BE2C (cell line): ENCODE results near the gene GNAI2.

ENCODE experiments used
- DNase-seq: peaks from one replicate; pipeline ENCODE4 v3.0.0-alpha.2; 2020
- H3K27me3 ChIP-seq: fragments of 250-450 bp; sonication (Bioruptor Pico); 2 replicates; pipeline ENCODE4 v1.5.1; 2020; ENCODE audit warnings: mild to moderate bottlenecking
- H3K36me3 ChIP-seq: fragments of 250-450 bp; sonication (Bioruptor Pico); 2 replicates; pipeline ENCODE4 v1.5.1; 2020; ENCODE audit warnings: mild to moderate bottlenecking
- H3K4me1 ChIP-seq: fragments of 250-450 bp; sonication (Bioruptor Pico); 2 replicates; pipeline ENCODE4 v1.5.1; 2020
- H3K4me3 ChIP-seq: 2 replicates; pipeline ENCODE4 v1.5.1; 2011; ENCODE audit warnings: low read depth, low read length
- H3K9me3 ChIP-seq: fragments of 250-450 bp; sonication (Bioruptor Pico); 2 replicates; pipeline ENCODE4 v1.5.1; 2020
- CTCF ChIP-seq: IDR thresholded peaks from 2 replicates; pipeline ENCODE4 v1.5.1; 2012; ENCODE audit warnings: mild to moderate bottlenecking, low read depth, low read length

GNAI2 gene

GRCh38 chr3:50195501-50196252, 40.3 kb upstream of the GNAI2 start:
- H3K36me3 ChIP-seq, result no peaks in the 10 kb centered on the region
- H3K9me3 ChIP-seq, result no peaks in the 10 kb centered on the region
- H3K4me1 ChIP-seq, result no peaks in the 10 kb centered on the region
- no peak for DNase-seq
- H3K4me3 ChIP-seq, result no peak overlapping the region
- H3K27me3 ChIP-seq, result peaks cover 20% of the 10 kb centered on the region
- TF ChIP-seq CTCF, result no peak

- H3K4me3 ChIP-seq, result no peak overlapping the region
- no peak for DNase-seq
- no peak for TF ChIP-seq CTCF
- H3K9me3 ChIP-seq, result no peaks in the 10 kb centered on the region
- peaks cover 20% of the 10 kb centered on the region for H3K27me3 ChIP-seq
- H3K4me1 ChIP-seq, result no peaks in the 10 kb centered on the region
- no peaks in the 10 kb centered on the region for H3K36me3 ChIP-seq
Measured at GRCh38 chr3:50196253-50196801, 39.7 kb upstream of the GNAI2 start.

- Histone ChIP-seq H3K4me1 (no peaks in the 10 kb centered on the region), H3K4me3 (no peak overlapping the region), H3K27me3 (peaks cover 8% of the 10 kb centered on the region), H3K9me3 (no peaks in the 10 kb centered on the region), H3K36me3 (no peaks in the 10 kb centered on the region)
- DNase-seq, result peak; percentile 31
- no peak; the same call in 1 of the 2 replicates for TF ChIP-seq CTCF
Measured at GRCh38 chr3:50201573-50202315, 34.3 kb upstream of the GNAI2 start.

GRCh38 chr3:50202353-50203112, 33.5 kb upstream of the GNAI2 start:
- no peaks in the 10 kb centered on the region for H3K4me1 ChIP-seq
- H3K9me3 ChIP-seq, result no peaks in the 10 kb centered on the region
- peaks cover 8% of the 10 kb centered on the region for H3K27me3 ChIP-seq
- DNase-seq, result no peak
- TF ChIP-seq CTCF, result no peak
- no peak overlapping the region for H3K4me3 ChIP-seq
- no peaks in the 10 kb centered on the region for H3K36me3 ChIP-seq

- H3K4me1 ChIP-seq, result no peaks in the 10 kb centered on the region
- H3K27me3 ChIP-seq, result peaks cover 8% of the 10 kb centered on the region
Measured at GRCh38 chr3:50203113-50203808, 32.7 kb upstream of the GNAI2 start.

More at GRCh38 chr3:50203113-50203808, 32.7 kb upstream of the GNAI2 start:
- DNase-seq, result no peak
- Histone ChIP-seq H3K36me3 (no peaks in the 10 kb centered on the region), H3K4me3 (no peak overlapping the region), H3K9me3 (no peaks in the 10 kb centered on the region)
- no peak for TF ChIP-seq CTCF
